NCI-H510A (cell line): ENCODE data around the gene SMPD2.

Experiments used
- DNase-seq: peaks from one replicate; lab custom pipeline; 2025; lab: John Stamatoyannopoulos, UW

The SMPD2 gene

DNA sequence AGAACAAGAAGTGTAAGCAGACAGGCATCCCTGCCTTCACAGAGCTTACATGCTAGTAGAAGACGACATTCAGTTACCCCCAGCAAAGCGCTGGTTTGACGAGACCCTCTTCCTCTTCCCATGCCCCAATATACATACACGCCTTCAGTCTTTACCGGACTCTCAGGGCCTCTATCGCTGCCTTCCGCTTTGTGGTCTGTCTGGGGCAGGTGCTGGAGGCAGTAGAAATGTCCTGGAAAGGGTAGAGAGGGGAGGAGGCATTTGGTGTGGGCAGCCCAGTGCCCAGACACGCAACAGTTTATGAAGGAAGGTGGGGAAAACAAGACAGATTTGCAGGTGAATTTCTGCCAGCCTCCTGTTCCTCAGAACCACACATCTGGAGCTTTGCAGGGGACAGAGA, 6.0 kb downstream of the SMPD2 start:
- no peak for DNase-seq

DNA sequence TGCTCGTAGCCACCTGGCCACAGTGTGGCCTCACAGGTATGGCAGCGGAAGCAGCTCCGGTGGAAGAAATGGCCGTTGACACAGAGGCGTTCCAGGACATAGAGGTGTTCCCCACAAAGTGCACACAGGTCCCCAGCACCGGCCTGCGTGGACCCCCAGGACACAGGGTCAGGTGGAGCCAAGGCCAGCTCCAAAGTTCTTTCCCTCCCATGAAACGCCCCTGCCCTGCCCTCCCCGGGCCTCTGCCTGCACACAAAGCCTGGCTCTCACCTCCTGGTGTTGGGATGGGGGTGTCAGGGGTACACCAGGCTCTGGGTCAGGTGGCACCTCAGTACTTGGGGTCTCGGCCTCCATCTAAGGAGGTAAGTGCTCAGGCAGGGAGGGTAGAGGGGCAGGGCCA, 6.6 kb downstream of the SMPD2 start:
- DNase-seq, result no peak

GRCh38 chr6:109447878-109448555, 7.5 kb downstream of the SMPD2 start:
- no peak for DNase-seq

- DNase-seq, result no peak
Observed at GRCh38 chr6:109448615-109449014, 8.1 kb downstream of the SMPD2 start.

GRCh38 chr6:109449064-109449794, 8.7 kb downstream of the SMPD2 start:
- no peak for DNase-seq

DNA sequence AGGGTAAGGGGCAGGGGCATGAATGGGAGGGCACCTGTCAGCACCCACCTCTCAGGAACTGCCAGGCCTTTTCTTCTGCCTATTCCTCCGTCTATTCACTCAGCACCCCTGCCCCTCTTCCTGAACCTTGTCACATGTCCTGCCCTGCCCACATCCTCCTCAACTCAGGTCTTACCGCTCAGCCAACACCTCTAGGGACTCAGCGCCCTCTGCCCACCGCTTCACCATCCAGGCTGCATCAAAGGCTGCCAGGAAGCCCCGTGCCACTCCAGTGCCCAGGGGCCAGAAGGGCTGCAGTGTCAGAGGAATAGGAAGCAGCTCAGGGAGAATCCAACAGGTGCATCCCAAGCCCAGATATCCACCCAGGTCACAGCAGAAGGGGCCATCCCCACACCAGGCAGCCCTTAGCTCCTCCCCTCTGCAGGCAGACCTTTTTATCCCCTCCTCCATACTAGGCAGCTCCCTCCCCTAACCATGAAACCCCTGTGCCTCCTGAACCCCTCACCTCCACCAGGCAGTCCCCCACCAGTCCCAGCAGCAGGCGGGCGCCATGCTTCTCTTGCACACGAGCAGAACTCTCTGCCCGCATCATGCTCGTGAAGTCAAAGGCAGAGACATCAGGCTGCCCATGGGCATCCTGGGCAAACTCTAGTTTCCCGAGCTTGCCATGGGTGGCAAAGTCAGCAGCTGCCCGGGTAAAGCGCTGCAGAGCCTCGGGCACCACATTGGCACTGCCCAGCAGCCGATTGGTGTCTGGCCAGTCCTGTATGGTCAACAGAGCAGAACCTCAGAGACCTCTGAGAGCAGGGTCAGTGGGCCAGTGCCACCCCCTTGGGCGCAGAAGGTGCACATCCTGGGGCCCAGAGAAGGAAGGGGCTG, 9.5 kb downstream of the SMPD2 start:
- no peak for DNase-seq

GRCh38 chr6:109450801-109451200, 10.3 kb downstream of the SMPD2 start:
- DNase-seq, result no peak

DNA sequence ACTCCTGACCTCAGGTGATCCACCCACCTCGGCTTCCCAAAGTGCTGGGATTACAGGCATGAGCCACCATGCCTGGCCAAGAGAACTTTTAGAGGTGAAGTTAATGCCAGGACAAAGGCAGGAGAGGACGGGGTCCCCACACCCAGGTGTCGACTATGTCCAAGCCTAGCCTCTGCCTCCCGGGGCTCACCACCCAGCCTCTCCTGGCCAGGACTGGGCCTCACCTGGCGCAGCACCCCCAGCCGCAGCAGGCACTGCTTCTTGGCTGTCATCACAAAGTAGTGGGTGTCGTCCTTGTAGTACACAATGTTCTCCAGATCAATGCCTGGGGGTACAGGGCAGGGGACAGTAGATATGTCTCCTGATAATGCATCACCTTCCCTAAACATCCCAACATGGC, 10.9 kb downstream of the SMPD2 start:
- DNase-seq, result no peak

DNA sequence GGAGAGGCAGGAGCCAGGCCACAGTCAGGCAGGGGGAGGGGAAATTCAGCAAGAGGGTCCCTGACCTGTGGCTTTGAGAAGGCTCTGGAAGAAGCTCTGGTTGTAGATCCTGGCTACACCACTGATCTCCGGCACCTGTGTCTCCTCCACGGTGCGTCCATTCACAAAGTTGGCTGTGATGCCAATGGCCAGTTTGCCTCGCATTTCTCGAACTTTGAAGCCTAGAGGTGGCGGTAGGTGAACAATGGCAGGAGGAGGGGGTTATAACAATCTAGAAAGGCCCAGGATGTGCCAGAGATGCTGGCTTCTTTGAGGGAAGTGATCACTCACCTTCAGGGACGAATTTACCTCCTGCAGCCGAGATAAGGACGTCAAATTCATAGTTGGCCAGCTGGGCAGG, 11.7 kb downstream of the SMPD2 start:
- no peak for DNase-seq

DNA sequence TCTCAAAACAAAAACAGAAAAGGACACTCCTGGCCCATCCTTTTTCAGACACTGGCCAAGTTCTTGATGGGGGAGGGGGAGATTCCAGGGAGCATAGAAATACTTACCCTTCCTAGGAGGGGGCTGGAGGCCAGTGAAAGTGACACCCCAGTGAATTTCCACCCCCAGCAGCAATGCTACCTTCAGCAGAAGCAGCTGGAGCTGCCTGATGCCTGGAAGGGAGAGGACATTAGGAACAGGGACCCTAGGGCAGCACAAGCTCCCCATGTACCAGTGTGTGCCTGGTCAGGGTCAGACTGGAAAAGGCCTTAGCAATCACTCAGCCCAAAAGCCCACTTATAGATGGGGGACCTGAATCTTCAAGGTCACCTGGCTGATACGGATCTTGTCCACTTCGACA, 12.6 kb downstream of the SMPD2 start:
- no peak for DNase-seq

- no peak for DNase-seq
Observed at GRCh38 chr6:109453594-109454495, 13.3 kb downstream of the SMPD2 start.

GRCh38 chr6:109454496-109455436, 14.2 kb downstream of the SMPD2 start:
- DNase-seq, result no peak

DNA sequence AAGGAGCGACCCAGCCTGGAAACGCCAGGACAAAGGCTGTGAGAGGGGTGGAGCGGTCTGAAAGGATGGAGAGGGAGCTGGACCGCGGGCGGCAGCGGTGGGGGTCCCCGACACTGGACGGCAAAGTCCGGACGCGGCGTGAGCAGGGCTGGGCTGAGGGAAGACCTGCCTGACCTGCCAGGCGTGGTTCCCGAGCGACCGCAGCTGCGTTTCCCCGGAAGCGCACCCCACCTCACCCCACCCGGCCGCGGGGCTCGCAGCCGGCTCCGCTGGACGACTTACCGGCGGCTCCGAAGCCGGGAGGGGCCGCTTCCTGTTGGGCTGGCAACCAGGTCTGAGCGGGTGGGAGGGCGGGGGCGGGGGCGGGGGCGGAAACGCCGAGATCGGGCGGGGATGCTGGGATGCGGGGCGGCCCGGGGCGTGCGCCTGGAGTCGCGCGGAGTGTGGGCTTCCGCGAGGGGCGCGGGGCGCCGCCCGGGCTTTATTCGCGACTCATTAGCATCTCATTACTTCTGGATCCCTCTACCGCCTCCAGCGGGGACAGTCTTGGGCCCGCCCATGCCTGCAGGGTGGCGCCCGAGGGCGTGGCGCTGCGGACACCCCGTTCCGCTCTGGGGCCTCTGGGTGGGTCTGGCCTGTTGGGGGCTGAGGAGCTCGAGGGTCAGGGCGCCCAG, 15.1 kb downstream of the SMPD2 start, which contains the start of gene MICAL1:
TSS of gene MICAL1 (minus strand) at position 336 of the 674 bp plus-strand sequence. CDS start 1,576 bp downstream, outside the sequence.
- DNase-seq, result no peak

DNA sequence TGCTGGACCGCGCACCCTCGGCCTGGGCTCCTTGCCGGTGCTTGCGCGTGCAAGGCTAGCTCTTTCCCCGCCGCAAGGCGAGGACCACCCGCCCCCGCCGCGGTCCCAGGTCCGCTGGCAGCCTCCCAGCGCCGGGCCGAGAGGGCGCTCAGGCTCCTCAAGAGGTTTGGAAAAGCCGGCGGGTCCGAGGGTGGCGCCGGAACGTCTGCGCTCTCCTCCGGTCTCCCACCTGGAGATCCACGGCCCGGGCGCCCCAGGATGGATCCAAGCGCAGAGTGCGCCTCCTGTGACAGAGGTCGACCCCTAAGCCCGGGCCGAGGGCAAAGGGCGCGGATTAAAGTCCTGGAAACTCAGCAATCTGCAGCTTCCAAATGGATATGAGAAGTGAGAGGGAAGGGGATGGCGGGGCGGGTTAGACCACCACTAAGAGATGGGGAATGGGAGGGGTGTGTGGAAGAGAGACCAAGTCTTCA, 15.6 kb downstream of the SMPD2 start:
- DNase-seq, result no peak

DNA sequence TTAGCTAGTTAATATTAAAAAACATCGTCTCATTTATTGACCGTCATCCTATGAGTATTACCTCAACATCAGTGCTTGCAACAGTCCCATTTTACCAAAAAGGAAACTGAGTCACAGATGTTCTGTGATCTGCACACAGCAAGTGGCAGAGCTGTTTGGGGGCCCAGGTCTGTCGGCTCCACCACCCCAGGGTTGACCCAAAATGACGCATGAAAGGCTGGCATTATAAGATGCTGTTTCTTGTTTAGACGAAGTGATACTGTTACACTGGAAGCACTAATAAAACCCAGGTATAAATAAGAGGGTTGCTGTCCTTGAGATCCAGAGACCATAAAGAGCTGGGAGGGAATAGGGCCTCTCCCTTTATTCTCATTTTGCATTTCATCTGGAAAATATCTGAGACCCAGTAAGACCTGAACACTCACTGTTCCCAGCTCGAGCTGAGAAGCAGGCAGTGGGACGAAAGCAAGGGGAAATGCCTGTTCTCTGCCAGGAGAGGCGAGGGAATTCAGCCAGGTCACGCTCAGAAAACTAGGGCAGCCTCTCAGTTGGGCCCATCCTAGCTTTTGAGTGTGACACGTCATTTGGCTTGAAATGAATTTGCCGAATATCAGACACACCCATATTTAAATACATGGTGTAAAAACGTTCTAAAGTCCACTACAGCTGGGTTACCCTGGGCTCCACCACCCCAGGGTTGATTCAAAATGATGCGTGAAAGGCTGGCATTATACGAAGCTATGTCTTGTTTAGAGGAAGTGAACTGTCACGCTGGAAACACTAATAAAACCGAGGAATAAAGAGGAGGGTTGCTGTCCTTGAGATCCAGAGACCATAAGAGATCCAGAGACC, 16.4 kb downstream of the SMPD2 start:
- DNase-seq, result no peak

- DNase-seq, result no peak
Observed at GRCh38 chr6:109457562-109457996, 17.1 kb downstream of the SMPD2 start.

- no peak for DNase-seq
Observed at GRCh38 chr6:109458774-109459531, 18.4 kb downstream of the SMPD2 start.
